PC-3 (cell line): ENCODE measurements around the gene WDR7.

Experiments
- CTCF ChIP-seq: fragments of 300-600 bp; sonication (generic); conservative IDR thresholded peaks from 2 replicates; pipeline ENCODE4 v1.5.1; 2017; ENCODE audit warnings: antibody characterized with exemption, low read depth, mild to moderate bottlenecking, low read length
- EZH2 ChIP-seq: fragments of 300-600 bp; sonication (generic); IDR thresholded peaks from one replicate; pipeline ENCODE4 v1.6.1; 2017; ENCODE audit warnings: antibody characterized with exemption, mild to moderate bottlenecking, low read length; ENCODE audit not compliant: unreplicated experiment

- no peak for TF ChIP-seq EZH2
- no peak for TF ChIP-seq CTCF
Observed at GRCh38 chr18:56678836-56679565, 27.8 kb downstream of the WDR7 start.
